HCT116 (cell line): ENCODE results near the gene C6orf62.
"Not testable (repeated sequence)": the region's sequence is repeated elsewhere in the genome, so short reads cannot be mapped to it uniquely, and the experiment has no call there.

Source experiments
- RAD21 ChIP-seq: IDR thresholded peaks from 2 replicates; pipeline ENCODE4 v1.6.1; 2012; ENCODE audit warnings: low read depth, mild to moderate bottlenecking
- TF ChIP-seq, protein P1 (sequence below), 3 experiments: fragments of 200-600 bp in 1 of 3; sonication (generic) in 1 of 3; IDR thresholded peaks in 2 of 3; conservative IDR thresholded peaks in 1 of 3; 2 replicates each; pipeline ENCODE4 v1.5.1; 2012 to 2017; ENCODE audit warnings: low read depth in 2 of 3, low read length in 2 of 3, antibody characterized with exemption in 1 of 3, borderline replicate concordance in 1 of 3, control low read depth in 1 of 3, mild to moderate bottlenecking in 1 of 3, mixed read lengths in 1 of 3, mixed run types in 1 of 3, moderate library complexity in 1 of 3; ENCODE audit not compliant: insufficient read depth in 1 of 3

DNA sequence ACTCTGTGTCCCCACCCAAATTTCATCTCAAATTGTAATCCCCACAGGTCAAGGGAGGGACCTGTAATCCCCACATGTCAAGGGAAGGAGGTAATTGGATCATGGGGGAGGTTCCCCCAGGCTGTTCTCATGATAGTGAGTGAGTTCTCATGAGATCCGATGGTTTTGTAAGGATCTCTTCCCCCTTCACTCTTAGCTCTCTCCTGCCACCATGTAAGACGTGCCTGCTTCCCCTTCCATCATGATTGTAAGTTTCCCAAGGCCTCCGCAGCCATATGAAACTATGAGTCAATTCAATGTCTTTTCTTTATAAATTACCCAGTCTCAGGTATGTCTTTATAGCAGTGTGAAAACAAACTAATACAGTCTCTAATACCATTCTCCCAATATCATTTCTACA, 31.9 kb upstream of the C6orf62 start:
- TF ChIP-seq, protein P1, sequence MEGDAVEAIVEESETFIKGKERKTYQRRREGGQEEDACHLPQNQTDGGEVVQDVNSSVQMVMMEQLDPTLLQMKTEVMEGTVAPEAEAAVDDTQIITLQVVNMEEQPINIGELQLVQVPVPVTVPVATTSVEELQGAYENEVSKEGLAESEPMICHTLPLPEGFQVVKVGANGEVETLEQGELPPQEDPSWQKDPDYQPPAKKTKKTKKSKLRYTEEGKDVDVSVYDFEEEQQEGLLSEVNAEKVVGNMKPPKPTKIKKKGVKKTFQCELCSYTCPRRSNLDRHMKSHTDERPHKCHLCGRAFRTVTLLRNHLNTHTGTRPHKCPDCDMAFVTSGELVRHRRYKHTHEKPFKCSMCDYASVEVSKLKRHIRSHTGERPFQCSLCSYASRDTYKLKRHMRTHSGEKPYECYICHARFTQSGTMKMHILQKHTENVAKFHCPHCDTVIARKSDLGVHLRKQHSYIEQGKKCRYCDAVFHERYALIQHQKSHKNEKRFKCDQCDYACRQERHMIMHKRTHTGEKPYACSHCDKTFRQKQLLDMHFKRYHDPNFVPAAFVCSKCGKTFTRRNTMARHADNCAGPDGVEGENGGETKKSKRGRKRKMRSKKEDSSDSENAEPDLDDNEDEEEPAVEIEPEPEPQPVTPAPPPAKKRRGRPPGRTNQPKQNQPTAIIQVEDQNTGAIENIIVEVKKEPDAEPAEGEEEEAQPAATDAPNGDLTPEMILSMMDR (IDR thresholded peaks at IDR 0.05 in 2 of 3, conservative IDR thresholded peaks at IDR 0.05 in 1 of 3; ENCODE audit: borderline replicate concordance in 1 of 3, insufficient read depth in 1 of 3, low read depth in 2 of 3, low read length in 2 of 3): not testable (repeated sequence)
- not testable (repeated sequence) for TF ChIP-seq RAD21
